Sigmoid colon (tissue), 7 donors: Measurements from ENCODE around the gene NR6A1. TPM values are rescaled to one million over a fixed set of nuclear protein-coding genes. Genes with fewer than 3 reads are reported as not detected.

Source experiments
- DNase-seq: peaks from one replicate; pipeline ENCODE4 v3.0.0-alpha.2; 2019
- H3K27ac ChIP-seq, 4 donors: fragments of 200-600 bp; sonication (generic); one replicate each; pipeline ENCODE4 v1.5.1; 2016 to 2019; ENCODE audit warnings: mild to moderate bottlenecking in 1 of 4
- H3K27me3 ChIP-seq, 3 donors: fragments of 200-600 bp; sonication (generic); one replicate each; pipeline ENCODE4 v1.5.1; 2019; ENCODE audit warnings: mild to moderate bottlenecking in 1 of 3
- H3K36me3 ChIP-seq, 4 donors: fragments of 200-600 bp; sonication (generic); one replicate each; pipeline ENCODE4 v1.5.1; 2016 to 2019
- H3K4me1 ChIP-seq, 4 donors: fragments of 200-600 bp; sonication (generic); one replicate each; pipeline ENCODE4 v1.5.1; 2017 to 2019
- H3K4me3 ChIP-seq, 4 donors: fragments of 200-600 bp; sonication (generic); one replicate each; pipeline ENCODE4 v1.5.1; 2017 to 2019; ENCODE audit warnings: mild to moderate bottlenecking in 2 of 4, moderate library complexity in 1 of 4
- H3K9me3 ChIP-seq, 4 donors: fragments of 200-600 bp in 3 of 4; sonication (generic) in 3 of 4; one replicate each; pipeline versions ENCODE4 v1.5.1 to v1.6.1; 2013 to 2019
- EP300 ChIP-seq, 4 donors: sonication (generic); formaldehyde crosslinking; IDR thresholded peaks; one replicate each; pipeline ENCODE4 v1.6.1; 2017; ENCODE audit warnings: antibody characterized with exemption in 4 of 4
- POLR2A ChIP-seq, 2 donors: fragments of 450-650 bp; IDR thresholded peaks; one replicate each; pipeline ENCODE4 v1.6.1; 2016; ENCODE audit warnings: antibody characterized with exemption in 2 of 2, mild to moderate bottlenecking in 2 of 2, moderate library complexity in 2 of 2
- POLR2AphosphoS5 ChIP-seq, 4 donors: sonication (generic); formaldehyde crosslinking; IDR thresholded peaks; one replicate each; pipeline ENCODE4 v1.6.1; 2017; ENCODE audit warnings: antibody characterized with exemption in 4 of 4
- WGBS, 2 donors: extraction: QIAGEN DNeasy Blood & Tissue Kit; methylation state at CpG; one replicate each; pipeline ENCODE4 v1.1.7; 2013; 5-methylcytosine and 5-hydroxymethylcytosine counted together
- intact Hi-C: fragments of 100-400 bp; cut with DNase I; formaldehyde crosslinking; loops from one replicate; pipeline ENCODE4 v1.15.1; 2023
- polyA plus RNA-seq, 3 donors: library from polyadenylated mRNA; stranded (reverse); fragments of 200-250 nt; gene quantifications; one replicate each; pipeline ENCODE4 v1.2.3, GENCODE V29; 2013
- total RNA-seq, 4 donors: library from RNA; depleted of rRNA; stranded (reverse); fragments of >200 nt; gene quantifications; one replicate each; pipeline ENCODE4 v1.1.0, GENCODE V29; 2016
- TF ChIP-seq, protein P1 (sequence below), 4 experiments: fragments of 450-650 bp in 3 of 4; fragments of 200-600 bp in 1 of 4; IDR thresholded peaks; one replicate each; pipeline ENCODE4 v1.5.1; 2016 to 2019; ENCODE audit warnings: antibody characterized with exemption in 4 of 4, mild to moderate bottlenecking in 3 of 4, moderate library complexity in 2 of 4
- donor health status: healthy with polysubstance abuse.
- donor health status: Bipolar disorder and iron deficiency.
- donor health status: healthy.

Gene NR6A1
- total and polyA plus RNA-seq, 7 donors: 0.60 to 3.0 (median 1.8) TPM

GRCh38 chr9:124726886-124727285, 44.2 kb downstream of the NR6A1 start:
- TF ChIP-seq, protein P1, sequence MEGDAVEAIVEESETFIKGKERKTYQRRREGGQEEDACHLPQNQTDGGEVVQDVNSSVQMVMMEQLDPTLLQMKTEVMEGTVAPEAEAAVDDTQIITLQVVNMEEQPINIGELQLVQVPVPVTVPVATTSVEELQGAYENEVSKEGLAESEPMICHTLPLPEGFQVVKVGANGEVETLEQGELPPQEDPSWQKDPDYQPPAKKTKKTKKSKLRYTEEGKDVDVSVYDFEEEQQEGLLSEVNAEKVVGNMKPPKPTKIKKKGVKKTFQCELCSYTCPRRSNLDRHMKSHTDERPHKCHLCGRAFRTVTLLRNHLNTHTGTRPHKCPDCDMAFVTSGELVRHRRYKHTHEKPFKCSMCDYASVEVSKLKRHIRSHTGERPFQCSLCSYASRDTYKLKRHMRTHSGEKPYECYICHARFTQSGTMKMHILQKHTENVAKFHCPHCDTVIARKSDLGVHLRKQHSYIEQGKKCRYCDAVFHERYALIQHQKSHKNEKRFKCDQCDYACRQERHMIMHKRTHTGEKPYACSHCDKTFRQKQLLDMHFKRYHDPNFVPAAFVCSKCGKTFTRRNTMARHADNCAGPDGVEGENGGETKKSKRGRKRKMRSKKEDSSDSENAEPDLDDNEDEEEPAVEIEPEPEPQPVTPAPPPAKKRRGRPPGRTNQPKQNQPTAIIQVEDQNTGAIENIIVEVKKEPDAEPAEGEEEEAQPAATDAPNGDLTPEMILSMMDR (IDR thresholded peaks at IDR 0.05): no peak
- no peak for TF ChIP-seq POLR2A (IDR thresholded peaks at IDR 0.05)
- TF ChIP-seq EP300 (IDR thresholded peaks at IDR 0.05): no peak
- TF ChIP-seq POLR2AphosphoS5 (IDR thresholded peaks at IDR 0.05): no peak
- intact Hi-C loops: no loop called here
- Histone ChIP-seq H3K4me1 (peaks cover 0 to 4% (median 0%) of the 10 kb centered on the region in 4 donors), H3K36me3 (no peaks in the 10 kb centered on the region), H3K27me3 (no peaks in the 10 kb centered on the region), H3K4me3 (no peak overlapping the region), H3K27ac (no peak overlapping the region), H3K9me3 (no peaks in the 10 kb centered on the region)
- no peak for DNase-seq
- WGBS, 2 donors: 78 to 80% methylated on average over 1 of the region's 1 CpG

DNA sequence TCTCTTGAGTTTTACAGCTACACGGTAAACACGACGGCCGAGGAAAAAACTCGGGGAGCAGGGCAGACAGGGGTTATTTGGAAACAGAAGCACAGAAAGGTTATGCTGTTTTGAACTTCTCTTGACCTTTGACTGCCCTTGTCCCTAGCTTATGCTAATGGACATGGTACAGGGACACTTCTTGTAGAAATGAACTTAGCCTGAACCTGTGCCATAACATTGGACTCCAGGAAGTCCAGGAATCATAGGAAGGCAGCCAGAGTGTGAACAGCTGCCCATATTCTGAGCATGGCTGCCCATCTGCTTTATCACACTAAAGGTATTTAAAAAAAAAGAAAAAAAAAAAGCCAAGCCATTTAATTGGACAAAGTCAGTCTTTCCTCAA, 46.1 kb downstream of the NR6A1 start:
- H3K27ac ChIP-seq: peak overlapping the region in 1 of 4 donors; percentile 22
- no peak for TF ChIP-seq POLR2A (IDR thresholded peaks at IDR 0.05)
- TF ChIP-seq EP300 (IDR thresholded peaks at IDR 0.05): no peak
- no peak for TF ChIP-seq POLR2AphosphoS5 (IDR thresholded peaks at IDR 0.05)
- TF ChIP-seq, protein P1 (IDR thresholded peaks at IDR 0.05): no peak
- intact Hi-C loops: no loop called here
- H3K4me1 ChIP-seq: peaks cover 0 to 4% (median 2%) of the 10 kb centered on the region in 4 donors
- H3K4me3 ChIP-seq: no peak overlapping the region
- H3K27me3 ChIP-seq: no peaks in the 10 kb centered on the region
- no peaks in the 10 kb centered on the region for H3K9me3 ChIP-seq
- H3K36me3 ChIP-seq: no peaks in the 10 kb centered on the region
- no peak for DNase-seq
- 11 to 64% methylated on average over 5 of the region's 5 CpGs for WGBS, 2 donors

DNA sequence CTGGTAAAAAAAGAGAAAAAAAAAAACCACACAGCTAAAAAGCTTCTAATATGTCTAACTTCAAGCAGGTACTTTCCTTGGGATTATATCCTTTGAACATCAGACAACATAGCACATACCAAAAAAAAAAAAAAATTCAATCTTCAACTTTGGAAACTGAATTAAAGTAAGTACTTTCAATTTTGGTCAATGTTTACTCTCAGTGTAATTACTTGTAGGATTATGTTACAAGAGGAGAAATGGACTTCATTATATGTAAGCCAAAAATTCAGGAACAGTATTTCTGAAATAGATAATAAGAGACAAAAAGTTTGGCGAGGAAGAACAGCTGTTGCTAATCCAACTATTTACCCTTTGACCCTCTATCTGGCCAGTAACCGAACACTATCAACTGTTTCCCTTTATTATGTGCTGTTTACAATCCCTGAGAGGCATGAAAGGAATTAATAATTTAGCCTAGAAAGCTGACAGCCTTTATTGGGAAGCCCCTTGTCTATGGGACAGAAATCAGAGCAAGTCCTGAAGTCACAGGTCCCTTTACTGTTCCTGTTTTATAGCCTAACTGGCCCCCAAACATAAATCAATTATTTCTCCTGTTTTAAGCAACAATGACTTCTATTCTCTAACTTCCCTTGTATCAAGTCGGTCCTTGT, 46.6 kb downstream of the NR6A1 start:
- Histone ChIP-seq H3K36me3 (no peaks in the 10 kb centered on the region), H3K9me3 (no peaks in the 10 kb centered on the region), H3K4me3 (no peak overlapping the region), H3K4me1 (peaks cover 0 to 4% (median 2%) of the 10 kb centered on the region in 4 donors), H3K27ac (peak overlapping the region in 1 of 4 donors; percentile 22), H3K27me3 (no peaks in the 10 kb centered on the region)
- no peak for DNase-seq
- intact Hi-C loops: no loop called here
- 10 to 56% methylated on average over 3 of the region's 3 CpGs for WGBS, 2 donors
- no peak for TF ChIP-seq POLR2AphosphoS5 (IDR thresholded peaks at IDR 0.05)
- TF ChIP-seq, protein P1 (IDR thresholded peaks at IDR 0.05): no peak
- TF ChIP-seq EP300 (IDR thresholded peaks at IDR 0.05): no peak
- no peak for TF ChIP-seq POLR2A (IDR thresholded peaks at IDR 0.05)

- 15 to 79% methylated on average over 2 of the region's 2 CpGs for WGBS, 2 donors
- H3K9me3 ChIP-seq: no peaks in the 10 kb centered on the region
- no peaks in the 10 kb centered on the region for H3K36me3 ChIP-seq
- intact Hi-C loops: no loop called here
- TF ChIP-seq POLR2A (IDR thresholded peaks at IDR 0.05) (no peak), EP300 (IDR thresholded peaks at IDR 0.05) (no peak), POLR2AphosphoS5 (IDR thresholded peaks at IDR 0.05) (no peak)
- TF ChIP-seq, protein P1 (IDR thresholded peaks at IDR 0.05): no peak
- no peaks in the 10 kb centered on the region for H3K27me3 ChIP-seq
- DNase-seq: no peak
- peaks cover 0 to 4% (median 2%) of the 10 kb centered on the region in 4 donors for H3K4me1 ChIP-seq
- H3K4me3 ChIP-seq: no peak overlapping the region
- no peak overlapping the region for H3K27ac ChIP-seq
Measured at GRCh38 chr9:124723352-124723751, 47.8 kb downstream of the NR6A1 start.
